ENCODE results near the gene PPP2R5D. TPM values are rescaled to one million over a fixed set of nuclear protein-coding genes. Genes with fewer than 3 reads are reported as not detected.
"Not testable (repeated sequence)": the region's sequence is repeated elsewhere in the genome, so short reads cannot be mapped to it uniquely, and the experiment has no call there.

PPP2R5D gene
- polyA plus RNA-seq (2012; ENCODE audit: missing spikeins) = 25.3 TPM

- FAIRE-seq (peak; percentile 97), DNase-seq (ENCODE audit: insufficient read length) (peak; percentile 92)
- TF ChIP-seq POLR2A (IDR thresholded peaks at IDR 0.05; ENCODE audit: low read depth, low read length) (peak; percentile 93), TAF1 (IDR thresholded peaks at IDR 0.05; ENCODE audit: borderline replicate concordance, low read depth, low read length) (peak; percentile 69; the same call in 1 of the 2 replicates), POLR2AphosphoS5 (IDR thresholded peaks at IDR 0.05; ENCODE audit: low read depth, low read length) (peak; percentile 90)
Measured at GRCh38 chr6:42984001-42984923, at the start of gene PPP2R5D. Gene PPP2R5D (plus strand): TSS chr6:42984570. CDS start chr6:42984678, 108 bp downstream.

GRCh38 chr6:42935322-42935721 lies 49.0 kb upstream of the PPP2R5D start:
- FAIRE-seq (no peak), DNase-seq (ENCODE audit: insufficient read length) (no peak)
- no peak for TF ChIP-seq POLR2A (IDR thresholded peaks at IDR 0.05; ENCODE audit: low read depth, low read length)

- TF ChIP-seq POLR2A (IDR thresholded peaks at IDR 0.05; ENCODE audit: low read depth, low read length) (no peak), POLR2AphosphoS5 (IDR thresholded peaks at IDR 0.05; ENCODE audit: low read depth, low read length) (no peak), TAF1 (IDR thresholded peaks at IDR 0.05; ENCODE audit: borderline replicate concordance, low read depth, low read length) (no peak)
- DNase-seq (ENCODE audit: insufficient read length) (no peak), FAIRE-seq (no peak)
Measured at GRCh38 chr6:42936398-42936797, 48.0 kb upstream of the PPP2R5D start.

- TF ChIP-seq POLR2AphosphoS5 (IDR thresholded peaks at IDR 0.05; ENCODE audit: low read depth, low read length) (peak; percentile 34; the same call in 1 of the 2 replicates), POLR2A (IDR thresholded peaks at IDR 0.05; ENCODE audit: low read depth, low read length) (peak; percentile 49), TAF1 (IDR thresholded peaks at IDR 0.05; ENCODE audit: borderline replicate concordance, low read depth, low read length) (no peak)
- no peak for DNase-seq (ENCODE audit: insufficient read length)
- FAIRE-seq = no peak
Measured at GRCh38 chr6:42937548-42938427, 46.6 kb upstream of the PPP2R5D start.

- no peak for TF ChIP-seq TAF1 (IDR thresholded peaks at IDR 0.05; ENCODE audit: borderline replicate concordance, low read depth, low read length)
- peak; percentile 16; the same call in 1 of the 2 replicates for TF ChIP-seq POLR2AphosphoS5 (IDR thresholded peaks at IDR 0.05; ENCODE audit: low read depth, low read length)
- DNase-seq (ENCODE audit: insufficient read length) (no peak), FAIRE-seq (no peak)
Measured at GRCh38 chr6:42938428-42938796, 46.0 kb upstream of the PPP2R5D start.

- FAIRE-seq = no peak
- TF ChIP-seq POLR2AphosphoS5 (IDR thresholded peaks at IDR 0.05; ENCODE audit: low read depth, low read length) (peak; percentile 37; the same call in 1 of the 2 replicates), TAF1 (IDR thresholded peaks at IDR 0.05; ENCODE audit: borderline replicate concordance, low read depth, low read length) (no peak)
- no peak for DNase-seq (ENCODE audit: insufficient read length)
Measured at GRCh38 chr6:42938987-42939809, 45.2 kb upstream of the PPP2R5D start.

- TF ChIP-seq TAF1 (IDR thresholded peaks at IDR 0.05; ENCODE audit: borderline replicate concordance, low read depth, low read length) (no peak), POLR2AphosphoS5 (IDR thresholded peaks at IDR 0.05; ENCODE audit: low read depth, low read length) (no peak), POLR2A (IDR thresholded peaks at IDR 0.05; ENCODE audit: low read depth, low read length) (no peak; the same call in 1 of the 2 replicates)
- FAIRE-seq = no peak
- no peak for DNase-seq (ENCODE audit: insufficient read length)
Measured at GRCh38 chr6:42939810-42940167, 44.6 kb upstream of the PPP2R5D start.

- TF ChIP-seq POLR2AphosphoS5 (IDR thresholded peaks at IDR 0.05; ENCODE audit: low read depth, low read length) (peak; percentile 73), TAF1 (IDR thresholded peaks at IDR 0.05; ENCODE audit: borderline replicate concordance, low read depth, low read length) (no peak)
- no peak for DNase-seq (ENCODE audit: insufficient read length)
- no peak for FAIRE-seq
Measured at GRCh38 chr6:42940493-42941045, 43.8 kb upstream of the PPP2R5D start.

- FAIRE-seq; DNase-seq (ENCODE audit: insufficient read length): not testable (repeated sequence)
Measured at GRCh38 chr6:42941356-42941755, 43.0 kb upstream of the PPP2R5D start.

- no peak for FAIRE-seq
- no peak for DNase-seq (ENCODE audit: insufficient read length)
- no peak for TF ChIP-seq POLR2AphosphoS5 (IDR thresholded peaks at IDR 0.05; ENCODE audit: low read depth, low read length)
- TF ChIP-seq POLR2A (IDR thresholded peaks at IDR 0.05; ENCODE audit: low read depth, low read length) = peak; percentile 50; the same call in 1 of the 2 replicates
Measured at GRCh38 chr6:42942444-42942843, 41.9 kb upstream of the PPP2R5D start.

- FAIRE-seq (peak; percentile 64), DNase-seq (ENCODE audit: insufficient read length) (no peak)
- TF ChIP-seq POLR2AphosphoS5 (IDR thresholded peaks at IDR 0.05; ENCODE audit: low read depth, low read length) (no peak), TAF1 (IDR thresholded peaks at IDR 0.05; ENCODE audit: borderline replicate concordance, low read depth, low read length) (no peak), POLR2A (IDR thresholded peaks at IDR 0.05; ENCODE audit: low read depth, low read length) (no peak)
Measured at GRCh38 chr6:42947950-42948349, 36.4 kb upstream of the PPP2R5D start.

Data from GM12892 (cell line).